ENCODE data around the gene CORO7. TPM values are rescaled to one million over a fixed set of nuclear protein-coding genes. Genes with fewer than 3 reads are reported as not detected.
"Not testable (repeated sequence)": the region's sequence is repeated elsewhere in the genome, so short reads cannot be mapped to it uniquely, and the experiment has no call there.

The CORO7 gene
- polyA plus RNA-seq, 1 of the 3 experiments (the other 2 are of a cell fraction) = 25.8 TPM

- TF ChIP-seq GABPA (IDR thresholded peaks at IDR 0.05; ENCODE audit: low read depth) (no peak), ELF1 (IDR thresholded peaks at IDR 0.05) (no peak), RCOR1 (IDR thresholded peaks at IDR 0.05; ENCODE audit: low read length) (no peak), GATA2 (CRISPR knock-in tag; IDR thresholded peaks at IDR 0.05) (no peak), FOXJ3 (CRISPR knock-in tag; IDR thresholded peaks at IDR 0.05) (no peak), RXRA (IDR thresholded peaks at IDR 0.05; ENCODE audit: borderline replicate concordance, low read depth) (no peak), SMC3 (IDR thresholded peaks at IDR 0.05; ENCODE audit: low read depth, low read length) (no peak), TCF12 (IDR thresholded peaks at IDR 0.05) (no peak), FOSL2 (IDR thresholded peaks at IDR 0.05; ENCODE audit: borderline replicate concordance, low read depth) (no peak), MAX (IDR thresholded peaks at IDR 0.05; ENCODE audit: low read depth) (no peak)
- Histone ChIP-seq H3K9me2 (no peaks in the 10 kb centered on the region), H3K79me2 (ENCODE audit: insufficient read depth) (no peaks in the 10 kb centered on the region), H3K27ac (ENCODE audit: low read depth in 2 of 2, low read length in 1 of 2) (peak overlapping the region in 1 of 2 experiments; percentile 34; a peak in 1 of 4 replicates), H3K9ac (no peak overlapping the region), H3K4me3 (ENCODE audit: low read depth in 2 of 2, low read length in 1 of 2) (no peak overlapping the region), H3K36me3 (replicated peaks in 1 of 2; ENCODE audit: control insufficient read depth in 1 of 2, insufficient read depth in 2 of 2, low read length in 1 of 2) (no peaks in the 10 kb centered on the region), H3K9me3 (no peaks in the 10 kb centered on the region), H2AFZ (ENCODE audit: low read depth) (no peak overlapping the region), H4K20me1 (ENCODE audit: insufficient read depth) (no peaks in the 10 kb centered on the region), H3K27me3 (ENCODE audit: insufficient read depth) (no peaks in the 10 kb centered on the region), H3F3A (replicated peaks; ENCODE audit: insufficient read depth) (peaks cover 7% of the 10 kb centered on the region), H3K4me1 (ENCODE audit: control insufficient read depth in 1 of 2, insufficient read depth in 2 of 2, low read depth in 1 of 2, low read length in 1 of 2) (peaks cover 21 to 43% of the 10 kb centered on the region in 2 experiments; a peak in 3 of 4 replicates), H3K4me2 (no peak overlapping the region)
- 85% methylated on average over 9 of the region's 9 CpGs for WGBS (ENCODE audit: low lambda C conversion rate)
- ChIA-PET POLR2A (interaction anchor here (1.2 to 2.0 kb wide), 2 partner anchors 9 to 24 kb away, joined by 3 to 5 read pairs; no protein-coding TSS in a partner anchor), CTCF (interaction anchor here (1.4 to 32.1 kb wide), 6 partner anchors 7 to 118 kb away, joined by 3 to 558 read pairs (median 18); partner anchors contain the start of gene VASN)
- no peak for DNase-seq
Measured at GRCh38 chr16:4395055-4395726, 21.2 kb downstream of the CORO7 start.

GRCh38 chr16:4393850-4394249, 22.5 kb downstream of the CORO7 start:
- POLR2A ChIA-PET = interaction anchor here (1.4 to 2.0 kb wide), 4 partner anchors 10 to 43 kb away, joined by 4 to 28 read pairs (median 8); partner anchors contain the start of genes CORO7 and PAM16
- WGBS (ENCODE audit: low lambda C conversion rate) = 97% methylated on average over 15 of the region's 15 CpGs
- H3K27ac ChIP-seq (ENCODE audit: low read depth in 2 of 2, low read length in 1 of 2) = peak overlapping the region in 1 of 2 experiments; percentile 97; a peak in 3 of 4 replicates

DNA sequence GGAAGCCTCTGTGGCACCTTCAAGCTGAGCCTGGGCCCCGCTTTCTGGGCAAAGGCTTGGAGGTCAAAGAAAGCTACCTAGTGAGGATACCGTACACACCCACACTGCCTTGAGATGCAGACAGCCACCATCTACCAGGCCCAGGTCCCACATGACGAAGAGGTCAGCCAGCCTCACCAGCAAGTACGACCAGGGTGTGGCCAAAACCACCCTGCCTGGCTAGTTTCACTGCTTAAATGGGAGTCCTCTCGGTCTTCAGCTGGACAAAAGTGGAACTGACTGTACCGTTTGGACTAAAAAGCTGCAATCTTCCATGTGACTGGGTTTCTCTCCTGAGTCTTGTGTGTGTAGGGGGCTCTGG, 23.2 kb downstream of the CORO7 start:
- no peak overlapping the region for H2AFZ ChIP-seq (ENCODE audit: low read depth)
- H3K27me3 ChIP-seq (ENCODE audit: insufficient read depth) = no peaks in the 10 kb centered on the region
- no peaks in the 10 kb centered on the region for H3K9me2 ChIP-seq
- ChIA-PET CTCF (interaction anchor here (0.6 to 32.1 kb wide), 15 partner anchors 9 to 410 kb away, joined by 3 to 558 read pairs (median 6); no protein-coding TSS in a partner anchor), POLR2A (interaction anchor here (1.0 to 2.7 kb wide), 11 partner anchors 10 to 65 kb away, joined by 3 to 28 read pairs (median 7); partner anchors contain the start of genes CORO7, PAM16 and VASN)
- no peaks in the 10 kb centered on the region for H3K79me2 ChIP-seq (ENCODE audit: insufficient read depth)
- H3K4me2 ChIP-seq = peak overlapping the region; percentile 79
- peaks cover 0 to under 1% of the 10 kb centered on the region in 2 experiments for H3K36me3 ChIP-seq (replicated peaks in 1 of 2; ENCODE audit: control insufficient read depth in 1 of 2, insufficient read depth in 2 of 2, low read length in 1 of 2)
- TF ChIP-seq MXI1 (IDR thresholded peaks at IDR 0.05; ENCODE audit: low read depth, low read length) (0 out of 2 replicates have a peak, but pooled peaks have one; percentile 33), PBX3 (IDR thresholded peaks at IDR 0.05) (no peak)
- H3K4me3 ChIP-seq (ENCODE audit: low read depth in 2 of 2, low read length in 1 of 2) = no peak overlapping the region
- 77% methylated on average over 5 of the region's 6 CpGs for WGBS (ENCODE audit: low lambda C conversion rate)
- peak overlapping the region; percentile 72 to 97 for H3K27ac ChIP-seq (ENCODE audit: low read depth in 2 of 2, low read length in 1 of 2)
- no peak for DNase-seq
- H4K20me1 ChIP-seq (ENCODE audit: insufficient read depth) = no peaks in the 10 kb centered on the region
- H3K9me3 ChIP-seq = no peaks in the 10 kb centered on the region
- no peak overlapping the region; the same call in 1 of the 2 replicates for H3K9ac ChIP-seq
- peaks cover 4% of the 10 kb centered on the region for H3F3A ChIP-seq (replicated peaks; ENCODE audit: insufficient read depth)
- H3K4me1 ChIP-seq (ENCODE audit: control insufficient read depth in 1 of 2, insufficient read depth in 2 of 2, low read depth in 1 of 2, low read length in 1 of 2) = peaks cover 21 to 51% of the 10 kb centered on the region in 2 experiments; a peak in 3 of 4 replicates

More at GRCh38 chr16:4393850-4394249, 22.5 kb downstream of the CORO7 start:
- H2AFZ ChIP-seq (ENCODE audit: low read depth); DNase-seq; H3K36me3 ChIP-seq (replicated peaks in 1 of 2; ENCODE audit: control insufficient read depth in 1 of 2, insufficient read depth in 2 of 2, low read length in 1 of 2); H3K4me3 ChIP-seq (ENCODE audit: low read depth in 2 of 2, low read length in 1 of 2); H3K27me3 ChIP-seq (ENCODE audit: insufficient read depth); H3K9ac ChIP-seq; H4K20me1 ChIP-seq (ENCODE audit: insufficient read depth); H3K79me2 ChIP-seq (ENCODE audit: insufficient read depth); H3K9me3 ChIP-seq; H3K4me2 ChIP-seq; H3F3A ChIP-seq (replicated peaks; ENCODE audit: insufficient read depth); H3K9me2 ChIP-seq: not testable (repeated sequence)
- peaks cover 21 to 45% of the 10 kb centered on the region in 2 experiments; a peak in 3 of 4 replicates for H3K4me1 ChIP-seq (ENCODE audit: control insufficient read depth in 1 of 2, insufficient read depth in 2 of 2, low read depth in 1 of 2, low read length in 1 of 2)
- CTCF ChIA-PET = interaction anchor here (0.8 to 32.1 kb wide), 10 partner anchors 9 to 117 kb away, joined by 3 to 558 read pairs (median 8); partner anchors contain the start of gene VASN

Data from SK-N-SH (cell line).